Stimulated activated CD4-positive, alpha-beta T cell treated with anti-CD3 and anti-CD28 coated beads, Interleukin-15, amount 100 ng/mL, for 48 hours (primary cell): ENCODE measurements around the gene PAMR1.

Source experiments
- DNase-seq, 2 donors: peaks; one replicate each; pipeline ENCODE4 v3.0.0-alpha.2; 2020; ENCODE audit warnings: low read depth in 2 of 2

PAMR1 gene

DNA sequence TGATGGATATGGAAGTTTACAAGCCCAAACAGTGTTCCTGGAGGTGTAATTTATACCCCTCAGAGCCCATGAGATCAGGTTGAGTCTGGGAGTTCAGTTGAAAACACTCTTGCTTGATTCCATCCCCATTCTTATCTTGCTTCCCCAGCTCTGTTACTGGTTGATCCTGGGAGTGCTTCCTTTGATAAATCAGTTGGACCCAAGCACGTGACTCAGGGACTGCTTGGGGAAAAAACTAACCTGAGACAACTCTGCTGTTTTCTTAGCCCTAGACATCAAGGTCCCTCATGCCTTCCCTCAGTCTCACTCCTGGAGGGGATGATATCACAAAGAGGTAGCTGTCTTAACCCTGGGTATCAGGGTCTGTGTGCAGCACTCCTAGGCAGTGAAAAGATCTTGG, 71.1 kb downstream of the PAMR1 start:
- no peak for DNase-seq

DNA sequence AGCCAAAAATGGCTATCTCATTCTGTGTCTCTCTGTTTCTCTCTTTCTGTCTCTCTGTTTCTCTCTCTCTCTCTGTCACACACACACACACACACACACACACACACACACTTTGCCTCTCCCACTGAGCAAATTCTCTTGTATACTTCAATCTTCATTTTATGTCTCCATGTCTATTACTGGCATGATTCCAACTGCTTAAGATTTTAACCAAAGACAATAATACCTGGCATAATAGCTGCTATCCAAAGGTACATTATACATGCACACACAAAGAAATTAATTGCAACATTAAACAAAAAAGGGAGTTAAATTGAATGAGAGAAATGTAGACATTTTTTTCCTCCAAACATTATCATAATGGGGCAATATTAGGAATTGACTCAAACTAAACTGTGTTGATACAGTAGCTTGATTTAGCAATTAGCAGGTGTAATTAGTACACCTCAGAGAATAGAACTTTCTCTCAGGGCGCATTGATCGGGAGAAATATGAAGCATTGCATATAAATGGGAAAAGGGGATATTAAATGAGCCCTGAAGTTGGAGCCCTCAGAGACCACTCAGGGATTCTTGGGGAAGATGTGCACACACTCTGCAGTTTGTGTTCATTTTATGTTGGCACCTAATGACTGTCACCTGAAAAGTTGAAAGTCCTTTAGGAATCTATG, 88.7 kb downstream of the PAMR1 start:
- DNase-seq = no peak

GRCh38 chr11:35433588-35433987, 91.8 kb downstream of the PAMR1 start:
- no peak for DNase-seq

DNA sequence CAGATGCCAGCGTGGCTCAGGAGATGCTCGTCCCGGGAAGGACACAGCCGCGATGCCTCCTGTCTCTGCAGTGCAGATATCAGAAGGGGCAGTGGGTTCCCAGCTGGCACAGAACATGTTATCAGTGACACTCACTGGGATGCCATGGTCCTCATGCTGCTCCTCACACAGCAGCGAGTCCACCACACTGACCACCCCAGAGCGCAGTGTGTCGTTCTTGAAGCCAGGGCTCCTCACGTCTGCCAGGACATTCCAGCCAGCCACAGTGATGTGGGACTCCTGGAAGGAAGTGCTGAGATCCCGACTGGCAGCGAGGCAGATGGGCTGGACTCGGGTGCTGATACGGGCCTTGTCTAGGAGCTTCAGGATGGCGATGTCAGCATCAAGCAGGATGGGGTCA, 93.0 kb downstream of the PAMR1 start:
- DNase-seq = no peak

GRCh38 chr11:35427071-35427470, 98.3 kb downstream of the PAMR1 start:
- no peak for DNase-seq

- no peak for DNase-seq
Observed at GRCh38 chr11:35426351-35426750, 99.1 kb downstream of the PAMR1 start.

- DNase-seq = no peak
Observed at GRCh38 chr11:35425603-35426212, 99.7 kb downstream of the PAMR1 start.

- DNase-seq = no peak
Observed at GRCh38 chr11:35424157-35424940, 101.1 kb downstream of the PAMR1 start.

DNA sequence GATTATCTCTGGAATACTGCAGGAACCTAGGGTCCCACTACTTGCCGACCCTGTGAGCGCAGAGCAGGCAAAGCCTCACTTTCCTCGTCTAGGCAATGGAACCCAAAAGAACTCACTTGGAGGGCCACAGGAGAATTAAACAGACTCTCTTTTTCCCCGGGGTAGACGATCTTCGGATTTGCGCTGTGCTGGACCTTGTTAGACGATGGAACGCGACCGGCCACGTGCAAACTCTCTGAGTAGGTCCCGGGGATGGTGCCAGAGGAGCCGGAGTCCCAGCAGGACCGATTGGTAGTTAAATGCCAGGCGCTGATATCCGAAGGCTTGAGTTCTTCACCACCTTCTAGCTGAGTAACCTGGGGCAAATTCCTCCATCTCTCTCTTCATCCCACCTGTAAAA, 105.0 kb downstream of the PAMR1 start:
- no peak for DNase-seq

DNA sequence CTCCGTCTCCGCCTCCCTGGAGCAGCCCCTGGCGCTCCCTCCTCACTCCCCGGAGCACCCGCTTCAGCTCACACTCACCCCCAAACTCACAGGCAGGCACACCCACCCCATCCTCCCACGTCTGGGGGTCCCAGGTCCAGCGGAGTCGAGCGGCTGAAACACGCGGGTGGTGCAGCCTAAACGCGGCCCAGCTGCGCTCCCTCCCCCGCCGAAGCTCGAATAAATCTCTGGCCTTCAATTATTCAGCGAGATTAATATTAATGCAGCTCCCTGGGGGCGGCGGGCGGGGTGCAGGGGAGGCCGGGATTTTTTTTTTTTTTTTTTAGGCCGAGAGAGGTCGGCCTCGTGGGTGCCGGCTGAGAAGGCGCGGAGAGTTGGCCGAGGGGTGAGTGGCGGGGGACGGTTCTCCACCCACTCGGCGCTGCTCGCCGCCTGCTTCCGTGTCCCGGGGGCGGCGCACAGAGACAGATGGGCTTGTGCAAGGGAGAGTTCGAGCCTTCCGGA, 105.5 kb downstream of the PAMR1 start:
- DNase-seq = no peak

DNA sequence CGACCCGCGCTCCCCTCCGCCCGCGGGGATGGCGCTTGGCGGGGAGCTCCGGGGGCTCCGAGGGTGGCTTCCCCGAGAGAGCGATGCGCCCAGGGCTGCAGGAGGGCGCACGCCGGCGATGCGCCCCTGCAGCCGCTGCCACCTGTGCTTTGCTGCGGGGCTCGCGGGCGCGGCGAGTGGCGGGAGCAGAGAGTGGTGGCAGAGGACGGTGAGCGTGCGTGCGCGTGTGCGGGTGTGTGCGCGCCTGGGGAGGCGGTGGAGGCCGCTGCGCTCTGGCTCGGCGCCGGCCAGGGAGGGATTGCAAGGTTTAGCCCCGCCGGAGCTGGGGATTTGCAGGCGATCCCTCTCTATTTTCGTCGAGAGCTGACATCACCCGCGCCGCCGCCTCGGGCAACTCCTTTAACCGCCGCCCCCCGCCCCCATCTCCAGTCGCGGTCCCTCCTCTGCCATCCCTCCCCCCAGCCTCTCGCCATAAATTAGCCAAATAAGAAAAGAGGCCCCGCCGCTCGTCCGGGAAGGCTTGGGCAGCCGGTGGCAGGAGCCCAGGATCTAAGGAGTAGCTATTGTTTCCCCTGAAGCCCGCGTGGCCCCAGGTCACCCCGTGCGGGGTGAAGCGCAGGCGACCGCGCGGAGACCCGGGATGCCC, 106.1 kb downstream of the PAMR1 start, which contains the start of gene SLC1A2:
TSS of gene SLC1A2 (minus strand) at position 375 of the 646 bp plus-strand sequence. CDS start 592 bp downstream, outside the sequence.
- no peak for DNase-seq

DNA sequence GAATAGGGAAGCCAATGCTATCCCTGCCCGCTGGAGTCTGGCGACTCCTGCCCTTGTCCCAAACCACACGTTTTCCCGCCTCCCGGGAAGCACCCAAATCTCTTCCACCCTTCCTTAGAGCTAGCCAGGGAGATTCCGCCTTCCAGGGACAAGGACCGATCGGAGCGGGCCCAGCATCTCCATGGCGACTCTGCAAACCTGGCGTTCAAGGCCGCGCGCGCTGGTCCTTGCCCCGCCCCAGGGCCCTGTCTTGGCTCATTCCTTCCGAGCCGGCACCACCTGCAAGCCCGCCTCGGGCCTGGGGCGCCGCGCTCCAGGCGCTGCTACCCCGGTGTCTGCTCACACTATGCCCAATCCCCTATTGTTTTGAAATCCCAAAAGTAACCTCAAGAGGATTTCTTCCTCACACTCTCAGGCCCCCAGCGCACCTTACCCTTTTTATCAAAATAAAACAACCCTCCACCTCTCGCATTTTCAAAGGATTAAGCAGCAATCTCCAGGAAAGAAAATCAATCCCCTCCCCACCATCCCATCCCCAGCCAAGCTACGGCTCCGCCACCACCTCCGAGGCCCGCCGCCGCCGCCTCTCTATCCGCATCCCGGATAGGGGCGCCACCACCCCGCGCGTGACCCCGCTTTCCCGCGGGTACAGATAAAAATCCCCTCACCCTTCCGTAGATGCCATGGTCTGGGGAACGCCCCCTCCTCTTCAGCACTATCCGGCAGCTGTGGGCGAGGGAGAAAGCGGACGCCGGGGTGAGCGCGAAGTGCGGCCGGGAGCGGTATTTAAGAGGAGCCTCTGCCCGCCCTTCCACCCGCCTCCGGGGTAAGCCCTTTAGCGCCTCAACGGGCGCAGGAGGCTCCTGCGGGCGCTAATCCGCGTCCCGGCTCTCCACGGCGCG, 106.9 kb downstream of the PAMR1 start:
- DNase-seq = no peak

DNA sequence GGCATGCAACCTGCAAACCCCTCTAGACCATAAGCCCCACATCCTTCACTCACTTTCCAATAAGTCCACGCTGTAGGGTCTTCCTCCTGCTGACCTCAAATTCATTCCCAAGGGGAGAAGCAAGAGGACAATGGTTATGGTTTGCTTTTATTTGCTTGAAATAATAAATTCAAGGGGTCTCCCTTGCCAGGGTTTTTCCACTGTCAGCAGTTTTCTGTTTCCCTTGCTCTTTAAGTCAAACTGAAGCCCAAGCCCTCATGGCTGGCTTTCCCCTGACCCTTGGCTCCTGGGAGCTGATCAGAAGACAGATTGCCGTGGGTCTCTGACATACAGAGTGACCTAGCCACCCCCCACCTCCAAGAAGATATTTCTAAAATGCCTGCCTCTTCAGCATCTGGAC, 109.9 kb downstream of the PAMR1 start:
- no peak for DNase-seq

DNA sequence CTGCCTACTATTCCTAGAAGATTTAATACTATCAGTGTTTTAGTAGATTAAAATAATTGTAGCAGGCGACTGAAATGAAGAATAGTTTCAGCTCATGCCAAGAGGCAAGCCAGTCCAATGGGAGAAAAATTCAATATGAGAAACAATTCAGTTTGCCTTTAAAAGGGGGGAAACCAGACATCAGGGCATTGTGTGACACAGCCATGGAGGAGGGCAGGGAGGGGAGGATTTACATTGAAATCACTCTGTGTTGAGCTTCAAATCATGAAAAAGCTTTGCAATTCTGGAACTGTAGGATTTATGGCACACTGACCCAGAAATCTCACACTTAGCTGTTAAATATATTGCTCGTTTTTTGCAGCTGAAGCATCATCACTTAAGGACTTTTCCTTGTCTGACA, 110.6 kb downstream of the PAMR1 start:
- DNase-seq = no peak

GRCh38 chr11:35414311-35414710, 111.1 kb downstream of the PAMR1 start:
- DNase-seq = no peak

DNA sequence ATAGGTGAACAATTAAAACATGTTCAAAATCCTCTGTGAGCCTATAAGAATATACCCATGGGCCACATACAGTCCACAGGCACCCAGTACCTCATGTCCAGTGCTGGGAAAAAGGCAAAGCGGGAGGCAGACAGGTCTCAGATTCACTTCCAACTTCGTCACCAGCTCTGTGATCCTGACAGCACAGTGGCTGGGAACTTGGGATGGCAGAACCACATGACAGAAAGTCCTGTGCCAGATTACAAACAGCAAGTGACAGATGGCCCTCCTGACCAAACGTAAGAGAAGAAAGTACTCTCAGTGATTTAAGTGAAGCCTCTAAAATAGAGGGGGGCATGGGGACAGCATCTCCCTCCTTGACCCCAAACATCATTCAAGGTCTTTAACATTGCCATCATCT, 111.8 kb downstream of the PAMR1 start:
- DNase-seq = no peak

DNA sequence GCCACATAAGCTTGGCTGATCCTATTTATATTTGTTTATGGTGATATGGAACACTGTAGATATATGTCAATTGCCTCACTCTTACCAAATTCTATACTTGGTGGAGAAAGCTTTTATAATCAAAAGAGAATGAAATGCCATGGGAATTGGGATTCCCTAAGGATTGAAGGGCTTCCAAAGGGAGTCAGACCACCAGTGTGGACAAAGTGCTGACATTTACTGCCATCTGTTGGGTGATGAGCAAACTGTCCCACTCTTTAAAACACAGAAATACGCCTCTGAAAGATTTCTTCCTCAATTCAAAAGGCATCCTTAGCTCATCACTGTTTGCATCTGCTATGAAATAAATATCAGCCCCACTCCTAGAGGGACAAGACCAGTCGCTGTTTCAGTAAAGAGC, 113.1 kb downstream of the PAMR1 start:
- no peak for DNase-seq

GRCh38 chr11:35407041-35407440, 118.4 kb downstream of the PAMR1 start:
- DNase-seq = no peak

GRCh38 chr11:35404388-35404775, 121.0 kb downstream of the PAMR1 start:
- DNase-seq = no peak

GRCh38 chr11:35403765-35404387, 121.5 kb downstream of the PAMR1 start:
- DNase-seq = no peak
